ENCODE data around the gene DOCK9. TPM values are rescaled to one million over a fixed set of nuclear protein-coding genes. Genes with fewer than 3 reads are reported as not detected.

DOCK9 gene
- total and polyA plus RNA-seq, 2 experiments from 2014 or later = 8.5 to 57.7 TPM

GRCh38 chr13:98989469-98990235 is 11.8 kb upstream of the DOCK9 start:
- Mint-ChIP-seq H3K4me3 (no peak overlapping the region), H3K27ac (no peak overlapping the region), H3K4me1 (peaks cover 45% of the 10 kb centered on the region), H3K36me3 (ENCODE audit: low read depth) (no peaks in the 10 kb centered on the region), H3K9me3 (no peaks in the 10 kb centered on the region), H3K27me3 (ENCODE audit: insufficient read depth, low read depth, poor library complexity) (peaks cover 2% of the 10 kb centered on the region)
- no peak overlapping the region for H2AFZ ChIP-seq
- ATAC-seq = no peak
- peaks cover 25% of the 10 kb centered on the region for H3K4me1 ChIP-seq (ENCODE audit: insufficient read depth)
- no peak overlapping the region for H3K4me3 ChIP-seq
- H3K27me3 ChIP-seq (ENCODE audit: insufficient read depth) = no peaks in the 10 kb centered on the region
- H3K4me2 ChIP-seq = no peak overlapping the region
- TF ChIP-seq, protein P1, sequence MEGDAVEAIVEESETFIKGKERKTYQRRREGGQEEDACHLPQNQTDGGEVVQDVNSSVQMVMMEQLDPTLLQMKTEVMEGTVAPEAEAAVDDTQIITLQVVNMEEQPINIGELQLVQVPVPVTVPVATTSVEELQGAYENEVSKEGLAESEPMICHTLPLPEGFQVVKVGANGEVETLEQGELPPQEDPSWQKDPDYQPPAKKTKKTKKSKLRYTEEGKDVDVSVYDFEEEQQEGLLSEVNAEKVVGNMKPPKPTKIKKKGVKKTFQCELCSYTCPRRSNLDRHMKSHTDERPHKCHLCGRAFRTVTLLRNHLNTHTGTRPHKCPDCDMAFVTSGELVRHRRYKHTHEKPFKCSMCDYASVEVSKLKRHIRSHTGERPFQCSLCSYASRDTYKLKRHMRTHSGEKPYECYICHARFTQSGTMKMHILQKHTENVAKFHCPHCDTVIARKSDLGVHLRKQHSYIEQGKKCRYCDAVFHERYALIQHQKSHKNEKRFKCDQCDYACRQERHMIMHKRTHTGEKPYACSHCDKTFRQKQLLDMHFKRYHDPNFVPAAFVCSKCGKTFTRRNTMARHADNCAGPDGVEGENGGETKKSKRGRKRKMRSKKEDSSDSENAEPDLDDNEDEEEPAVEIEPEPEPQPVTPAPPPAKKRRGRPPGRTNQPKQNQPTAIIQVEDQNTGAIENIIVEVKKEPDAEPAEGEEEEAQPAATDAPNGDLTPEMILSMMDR (conservative IDR thresholded peaks at IDR 0.05; ENCODE audit: low read depth in 2 of 2) = no peak
- TF ChIP-seq ETS1 (IDR thresholded peaks at IDR 0.05) (no peak), NANOG (IDR thresholded peaks at IDR 0.05; ENCODE audit: borderline replicate concordance) (no peak), ZNF114 (CRISPR knock-in tag; IDR thresholded peaks at IDR 0.05) (no peak), POLR2AphosphoS5 (IDR thresholded peaks at IDR 0.05; ENCODE audit: low read depth) (no peak), ZNF462 (CRISPR knock-in tag; IDR thresholded peaks at IDR 0.05) (no peak), EZH2 (IDR thresholded peaks at IDR 0.05; ENCODE audit: low read depth, unreplicated experiment) (no peak), CREB1 (CRISPR knock-in tag; IDR thresholded peaks at IDR 0.05; ENCODE audit: low read depth) (no peak), ZNF331 (CRISPR knock-in tag; IDR thresholded peaks at IDR 0.05; ENCODE audit: low read depth) (no peak), JUNB (IDR thresholded peaks at IDR 0.05; ENCODE audit: unreplicated experiment) (no peak), EZH2phosphoT487 (IDR thresholded peaks at IDR 0.05; ENCODE audit: unreplicated experiment) (no peak), STAT1 (IDR thresholded peaks at IDR 0.05; ENCODE audit: unreplicated experiment) (no peak)
- TF ChIP-seq, protein P2, sequence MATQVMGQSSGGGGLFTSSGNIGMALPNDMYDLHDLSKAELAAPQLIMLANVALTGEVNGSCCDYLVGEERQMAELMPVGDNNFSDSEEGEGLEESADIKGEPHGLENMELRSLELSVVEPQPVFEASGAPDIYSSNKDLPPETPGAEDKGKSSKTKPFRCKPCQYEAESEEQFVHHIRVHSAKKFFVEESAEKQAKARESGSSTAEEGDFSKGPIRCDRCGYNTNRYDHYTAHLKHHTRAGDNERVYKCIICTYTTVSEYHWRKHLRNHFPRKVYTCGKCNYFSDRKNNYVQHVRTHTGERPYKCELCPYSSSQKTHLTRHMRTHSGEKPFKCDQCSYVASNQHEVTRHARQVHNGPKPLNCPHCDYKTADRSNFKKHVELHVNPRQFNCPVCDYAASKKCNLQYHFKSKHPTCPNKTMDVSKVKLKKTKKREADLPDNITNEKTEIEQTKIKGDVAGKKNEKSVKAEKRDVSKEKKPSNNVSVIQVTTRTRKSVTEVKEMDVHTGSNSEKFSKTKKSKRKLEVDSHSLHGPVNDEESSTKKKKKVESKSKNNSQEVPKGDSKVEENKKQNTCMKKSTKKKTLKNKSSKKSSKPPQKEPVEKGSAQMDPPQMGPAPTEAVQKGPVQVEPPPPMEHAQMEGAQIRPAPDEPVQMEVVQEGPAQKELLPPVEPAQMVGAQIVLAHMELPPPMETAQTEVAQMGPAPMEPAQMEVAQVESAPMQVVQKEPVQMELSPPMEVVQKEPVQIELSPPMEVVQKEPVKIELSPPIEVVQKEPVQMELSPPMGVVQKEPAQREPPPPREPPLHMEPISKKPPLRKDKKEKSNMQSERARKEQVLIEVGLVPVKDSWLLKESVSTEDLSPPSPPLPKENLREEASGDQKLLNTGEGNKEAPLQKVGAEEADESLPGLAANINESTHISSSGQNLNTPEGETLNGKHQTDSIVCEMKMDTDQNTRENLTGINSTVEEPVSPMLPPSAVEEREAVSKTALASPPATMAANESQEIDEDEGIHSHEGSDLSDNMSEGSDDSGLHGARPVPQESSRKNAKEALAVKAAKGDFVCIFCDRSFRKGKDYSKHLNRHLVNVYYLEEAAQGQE (IDR thresholded peaks at IDR 0.05; ENCODE audit: unreplicated experiment) = no peak
- H3F3A ChIP-seq (replicated peaks; ENCODE audit: low read depth) = no peaks in the 10 kb centered on the region
- no peaks in the 10 kb centered on the region for H3K79me2 ChIP-seq (replicated peaks; ENCODE audit: insufficient read depth)
- no peaks in the 10 kb centered on the region for H3K36me3 ChIP-seq (ENCODE audit: insufficient read depth)
- H4K20me1 ChIP-seq (replicated peaks; ENCODE audit: insufficient read depth) = no peaks in the 10 kb centered on the region
- DNase-seq (ENCODE audit: low spot score) = no peak
- no peak overlapping the region for H3K27ac ChIP-seq (ENCODE audit: low read depth)
- no peaks in the 10 kb centered on the region for H3K9me2 ChIP-seq (ENCODE audit: insufficient read depth)
